KMS-11 (cell line): ENCODE results near the gene UBE2I.

Experiments
- H2AFZ ChIP-seq: fragments of 200-600 bp; sonication (generic); 2 replicates; pipeline ENCODE4 v1.6.1; 2016; ENCODE audit warnings: antibody characterized with exemption, mixed run types, low read depth
- H3K27ac ChIP-seq: fragments of 200-600 bp; sonication (generic); 2 replicates; pipeline ENCODE4 v1.6.1; 2016; ENCODE audit warnings: mild to moderate bottlenecking, mixed run types
- H3K27me3 ChIP-seq: fragments of 200-600 bp; sonication (generic); 2 replicates; pipeline ENCODE4 v1.6.1; 2017; ENCODE audit warnings: mild to moderate bottlenecking, low read depth, mixed run types, moderate library complexity; ENCODE audit not compliant: insufficient read depth
- H3K36me3 ChIP-seq: fragments of 200-600 bp; sonication (generic); 2 replicates; pipeline ENCODE4 v1.6.1; 2017; ENCODE audit warnings: mild to moderate bottlenecking, mixed run types; ENCODE audit not compliant: insufficient read depth
- H3K4me1 ChIP-seq: fragments of 200-600 bp; sonication (generic); 2 replicates; pipeline ENCODE4 v1.6.1; 2016; ENCODE audit warnings: mild to moderate bottlenecking, low read depth, mixed run types; ENCODE audit not compliant: poor library complexity, severe bottlenecking
- H3K4me2 ChIP-seq: fragments of 200-600 bp; sonication (generic); 2 replicates; pipeline ENCODE4 v1.7.0; 2016; ENCODE audit warnings: mild to moderate bottlenecking, mixed run types
- H3K4me3 ChIP-seq: fragments of 200-600 bp; sonication (generic); IDR thresholded peaks from 2 replicates; pipeline ENCODE4 v1.6.1; 2017; ENCODE audit warnings: low read depth, low read length, mixed read lengths; ENCODE audit not compliant: insufficient read depth
- H3K79me2 ChIP-seq: fragments of 200-600 bp; sonication (generic); 2 replicates; pipeline ENCODE4 v1.6.1; 2016; ENCODE audit warnings: low read depth, mixed run types; ENCODE audit not compliant: insufficient read depth
- H3K9ac ChIP-seq: fragments of 200-600 bp; sonication (generic); 2 replicates; pipeline ENCODE4 v1.6.1; 2016; ENCODE audit warnings: mild to moderate bottlenecking, mixed run types
- H4K20me1 ChIP-seq: fragments of 200-600 bp; sonication (generic); 2 replicates; pipeline ENCODE4 v1.6.1; 2016; ENCODE audit warnings: mild to moderate bottlenecking, mixed run types; ENCODE audit not compliant: insufficient read depth
- CTCF ChIP-seq: fragments of 200-600 bp; sonication (generic); conservative IDR thresholded peaks from 2 replicates; pipeline ENCODE4 v1.6.1; 2017; ENCODE audit warnings: low read depth, mild to moderate bottlenecking, antibody characterized with exemption, low read length, moderate library complexity, mixed read lengths

Gene UBE2I

GRCh38 chr16:1310832-1311200, 1.4 kb downstream of the UBE2I start:
- H3K27me3 ChIP-seq = no peaks in the 10 kb centered on the region
- H4K20me1 ChIP-seq = peaks cover 40% of the 10 kb centered on the region
- H3K4me2 ChIP-seq = peak overlapping the region; percentile 99
- no peak overlapping the region for H3K27ac ChIP-seq
- H3K36me3 ChIP-seq = peaks cover 9% of the 10 kb centered on the region; the same call in 1 of the 2 replicates
- H3K4me1 ChIP-seq = peaks cover 16% of the 10 kb centered on the region
- TF ChIP-seq CTCF = no peak
- no peak overlapping the region for H2AFZ ChIP-seq
- H3K79me2 ChIP-seq = peaks cover 57% of the 10 kb centered on the region
- no peak overlapping the region for H3K4me3 ChIP-seq
- peak overlapping the region; percentile 64; the same call in 1 of the 2 replicates for H3K9ac ChIP-seq

- H3K9ac ChIP-seq = no peak overlapping the region; the same call in 1 of the 2 replicates
- peak overlapping the region; percentile 99 for H3K4me2 ChIP-seq
- no peak for TF ChIP-seq CTCF
- H3K36me3 ChIP-seq = peaks cover 13% of the 10 kb centered on the region; the same call in 1 of the 2 replicates
- H2AFZ ChIP-seq = no peak overlapping the region
- peaks cover 40% of the 10 kb centered on the region for H4K20me1 ChIP-seq
- no peaks in the 10 kb centered on the region for H3K27me3 ChIP-seq
- H3K79me2 ChIP-seq = peaks cover 61% of the 10 kb centered on the region
- H3K4me3 ChIP-seq = no peak overlapping the region
- H3K27ac ChIP-seq = no peak overlapping the region
- peaks cover 16% of the 10 kb centered on the region for H3K4me1 ChIP-seq
These were observed 1.8 kb downstream of the UBE2I start for GRCh38 chr16:1311212-1311737.

GRCh38 chr16:1311738-1312466, 2.5 kb downstream of the UBE2I start:
- Histone ChIP-seq H3K4me2 (peak overlapping the region; percentile 99; the same call in 1 of the 2 replicates), H3K79me2 (peaks cover 66% of the 10 kb centered on the region), H3K27me3 (no peaks in the 10 kb centered on the region), H3K4me3 (no peak overlapping the region), H4K20me1 (peaks cover 40% of the 10 kb centered on the region), H3K4me1 (peaks cover 16% of the 10 kb centered on the region), H3K36me3 (peaks cover 16% of the 10 kb centered on the region; the same call in 1 of the 2 replicates), H2AFZ (no peak overlapping the region), H3K27ac (no peak overlapping the region), H3K9ac (no peak overlapping the region)
- no peak for TF ChIP-seq CTCF

- Histone ChIP-seq H4K20me1 (peaks cover 40% of the 10 kb centered on the region), H3K27me3 (no peaks in the 10 kb centered on the region), H2AFZ (no peak overlapping the region), H3K9ac (no peak overlapping the region), H3K79me2 (peaks cover 66% of the 10 kb centered on the region), H3K36me3 (peaks cover 21% of the 10 kb centered on the region; the same call in 1 of the 2 replicates), H3K4me2 (no peak overlapping the region), H3K27ac (no peak overlapping the region), H3K4me1 (peaks cover 16% of the 10 kb centered on the region), H3K4me3 (no peak overlapping the region)
- TF ChIP-seq CTCF = no peak
These were observed 3.0 kb downstream of the UBE2I start for GRCh38 chr16:1312467-1312816.
